Measurements from ENCODE around the gene HNRNPH2.

The HNRNPH2 gene, protein sequence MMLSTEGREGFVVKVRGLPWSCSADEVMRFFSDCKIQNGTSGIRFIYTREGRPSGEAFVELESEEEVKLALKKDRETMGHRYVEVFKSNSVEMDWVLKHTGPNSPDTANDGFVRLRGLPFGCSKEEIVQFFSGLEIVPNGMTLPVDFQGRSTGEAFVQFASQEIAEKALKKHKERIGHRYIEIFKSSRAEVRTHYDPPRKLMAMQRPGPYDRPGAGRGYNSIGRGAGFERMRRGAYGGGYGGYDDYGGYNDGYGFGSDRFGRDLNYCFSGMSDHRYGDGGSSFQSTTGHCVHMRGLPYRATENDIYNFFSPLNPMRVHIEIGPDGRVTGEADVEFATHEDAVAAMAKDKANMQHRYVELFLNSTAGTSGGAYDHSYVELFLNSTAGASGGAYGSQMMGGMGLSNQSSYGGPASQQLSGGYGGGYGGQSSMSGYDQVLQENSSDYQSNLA

DNA sequence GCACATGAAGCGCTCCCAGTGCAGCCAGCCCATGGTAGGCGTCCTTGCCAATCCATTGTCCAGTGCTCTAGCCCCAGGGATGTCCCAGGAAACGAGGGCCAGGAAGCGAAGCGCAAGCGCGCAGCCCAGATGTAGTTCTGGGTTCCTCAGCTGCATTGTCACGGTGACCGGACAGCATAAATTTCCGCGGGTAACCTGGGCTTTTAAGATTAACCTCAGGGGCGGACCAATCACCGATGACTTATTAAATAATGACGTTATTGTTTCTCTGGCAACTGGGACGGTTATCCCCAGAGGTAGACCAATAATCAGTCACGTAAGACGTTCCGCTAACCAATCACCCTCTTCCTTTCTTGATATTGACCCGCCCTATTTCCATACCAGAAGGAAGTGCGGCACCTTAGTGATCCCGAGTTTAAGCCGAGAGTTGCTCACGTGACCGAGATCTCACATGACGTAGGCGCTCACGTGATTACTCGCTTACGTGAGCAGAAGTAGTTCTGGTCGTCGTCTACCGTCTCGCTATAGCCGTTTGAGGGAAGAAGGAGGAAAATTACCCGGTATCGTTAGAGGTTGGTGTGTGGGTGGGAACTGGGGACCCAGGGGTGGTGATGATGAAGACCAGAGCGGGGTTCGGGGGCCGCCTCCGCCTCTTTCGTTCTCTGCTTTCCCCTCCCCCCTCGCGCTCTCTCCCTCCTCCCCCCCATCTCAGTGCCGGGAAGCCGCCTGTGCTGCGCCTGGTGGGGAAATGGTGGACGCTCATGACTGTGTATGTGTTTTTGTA lies at the start of gene HNRNPH2, which contains the start of gene GLA:
TSS of gene HNRNPH2 (plus strand) at position 475 of the 784 bp plus-strand sequence. CDS start 3,767 bp downstream, outside the sequence.
TSS of gene GLA (minus strand) at position 178 of the 784 bp plus-strand sequence. CDS start at position 156, 22 bp downstream.
- peak; percentile 77 to 92 for DNase-seq

DNA sequence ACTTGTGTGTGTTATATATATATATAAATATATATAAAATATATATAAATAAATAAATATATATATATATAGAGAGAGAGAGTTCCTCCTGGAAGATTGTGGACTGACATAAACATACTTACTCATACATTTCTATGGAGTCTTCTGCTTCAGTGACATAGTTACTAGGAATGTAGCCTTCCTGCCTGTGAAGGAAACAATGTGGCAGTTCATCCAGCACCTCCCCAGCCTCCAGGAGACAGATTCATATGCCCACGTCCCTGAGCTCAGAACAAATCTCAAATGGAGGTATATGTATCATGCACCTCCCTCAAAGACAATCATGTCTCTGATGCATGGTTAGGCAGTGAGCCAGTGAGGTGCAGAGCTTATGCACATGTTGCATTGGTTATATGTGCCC lies 48.1 kb upstream of the HNRNPH2 start:
- DNase-seq: no peak

DNA sequence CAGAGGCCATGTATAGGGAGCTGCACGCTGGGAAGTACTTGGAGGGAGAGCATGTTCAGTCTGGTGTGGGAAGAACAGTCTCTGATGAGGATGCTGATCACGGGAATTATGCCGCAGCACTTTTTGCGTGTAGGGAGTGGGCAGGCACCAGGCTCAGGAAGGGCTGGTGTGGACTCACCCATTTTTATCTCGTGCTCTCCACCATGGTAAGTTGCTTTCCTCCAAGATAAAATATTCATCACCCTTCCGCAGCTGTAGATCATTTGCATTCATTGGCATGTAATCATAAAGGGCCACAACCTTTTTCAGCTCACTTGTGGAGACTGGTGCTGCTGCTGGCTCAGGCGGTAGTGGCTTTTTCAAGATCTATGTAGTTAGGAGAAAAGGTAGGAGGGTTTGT lies 47.6 kb upstream of the HNRNPH2 start:
- DNase-seq: no peak

DNA sequence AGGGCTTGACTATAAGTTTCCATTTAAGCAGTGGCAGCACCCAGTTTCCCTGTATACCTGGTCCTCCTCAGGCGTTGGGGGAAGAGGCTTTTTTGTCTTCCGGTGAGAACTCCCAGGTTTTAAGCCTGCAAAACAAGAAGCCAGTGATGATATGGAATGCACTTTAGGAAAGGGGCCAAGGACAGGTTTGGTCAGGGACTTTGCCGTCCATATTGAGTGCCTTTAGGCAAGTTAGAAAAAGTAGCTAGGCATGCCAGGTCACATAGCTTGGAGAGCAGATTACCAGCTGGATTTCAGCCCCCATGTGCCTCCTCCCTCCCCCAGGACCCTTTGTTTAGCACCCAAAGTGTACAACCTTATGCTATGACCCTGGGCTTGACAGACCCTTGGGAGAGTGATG lies 45.9 kb upstream of the HNRNPH2 start:
- DNase-seq: no peak

DNA sequence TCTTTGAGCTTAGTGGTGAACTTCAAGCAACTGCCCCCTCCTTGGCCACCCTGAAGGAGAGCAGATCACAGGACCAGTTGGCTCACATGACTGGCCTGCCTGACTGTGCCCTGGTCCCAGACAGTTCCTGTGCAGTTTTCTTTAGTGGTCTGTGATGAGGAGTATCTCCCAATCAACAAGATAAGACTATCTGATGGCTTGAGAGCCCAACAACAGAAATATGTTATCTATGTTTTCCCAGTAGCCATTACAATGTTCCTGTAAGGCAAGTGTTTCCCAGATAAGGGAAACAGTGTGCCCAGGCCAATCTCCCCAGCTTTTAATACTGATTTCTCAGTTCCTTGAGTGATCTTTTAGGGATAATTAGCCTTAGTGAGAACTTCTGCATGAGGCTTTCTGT lies 45.3 kb upstream of the HNRNPH2 start:
- DNase-seq: no peak

DNA sequence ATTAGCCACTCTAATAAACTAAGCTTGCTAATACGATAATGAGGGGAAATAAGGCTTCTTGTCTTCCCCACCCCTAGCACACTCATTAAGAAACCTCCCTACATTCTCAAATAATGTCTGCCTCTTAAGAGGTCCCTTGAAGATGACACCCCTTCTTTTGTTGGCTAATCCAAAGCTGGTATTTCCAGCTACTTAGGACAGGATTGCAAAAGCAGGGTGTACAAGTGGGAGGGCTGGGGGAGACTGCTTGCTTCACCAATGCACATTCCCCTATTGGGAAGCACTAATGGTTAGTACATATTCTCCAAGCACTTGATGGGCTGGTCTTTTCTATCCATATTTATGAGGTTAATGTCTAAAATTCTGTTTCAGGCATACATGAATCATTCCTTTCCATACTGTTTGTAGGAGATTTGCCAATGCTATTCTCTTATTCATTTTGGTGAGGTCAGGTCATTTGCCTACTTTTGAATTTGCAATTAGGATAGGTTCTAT lies 42.7 kb upstream of the HNRNPH2 start:
- no peak for DNase-seq

DNA sequence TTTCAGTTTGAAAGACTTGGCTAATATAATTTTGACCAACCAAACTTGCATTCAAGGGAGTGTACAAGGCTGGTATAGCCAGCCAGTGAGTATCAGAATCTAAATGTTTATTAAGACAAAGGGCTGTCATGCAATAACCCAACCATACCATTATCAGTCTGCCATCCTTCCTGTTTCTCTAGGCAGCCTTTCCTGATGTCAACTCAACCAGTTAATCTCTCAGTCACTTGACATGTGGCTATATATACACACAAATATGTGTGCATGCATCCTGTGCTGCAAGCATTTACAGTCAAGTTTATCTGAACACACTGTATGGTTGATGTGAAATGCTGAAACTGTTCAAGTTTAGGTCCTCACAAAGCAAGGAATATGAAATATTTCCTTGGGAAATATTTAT lies 39.2 kb upstream of the HNRNPH2 start:
- no peak for DNase-seq

DNA sequence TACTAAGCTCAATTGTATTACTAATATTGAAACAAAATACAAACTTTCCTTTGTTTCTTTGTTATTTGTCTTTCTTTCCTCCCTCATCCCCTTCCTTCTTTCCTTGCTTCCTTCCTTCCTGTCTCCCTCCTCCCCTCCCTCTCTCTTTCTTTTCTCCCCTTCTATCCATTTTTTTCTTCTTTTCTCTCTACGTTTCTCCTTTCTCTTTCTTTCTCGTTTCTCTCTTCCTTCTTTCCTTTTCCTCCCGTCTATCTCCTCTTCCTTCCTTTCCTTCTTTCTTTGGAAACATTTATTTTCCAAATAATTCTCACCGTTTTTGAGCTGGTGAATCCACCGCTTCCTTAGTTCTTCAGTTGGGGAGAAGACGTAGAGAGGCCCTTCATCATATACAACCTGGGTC lies 38.3 kb upstream of the HNRNPH2 start:
- DNase-seq: no peak

DNA sequence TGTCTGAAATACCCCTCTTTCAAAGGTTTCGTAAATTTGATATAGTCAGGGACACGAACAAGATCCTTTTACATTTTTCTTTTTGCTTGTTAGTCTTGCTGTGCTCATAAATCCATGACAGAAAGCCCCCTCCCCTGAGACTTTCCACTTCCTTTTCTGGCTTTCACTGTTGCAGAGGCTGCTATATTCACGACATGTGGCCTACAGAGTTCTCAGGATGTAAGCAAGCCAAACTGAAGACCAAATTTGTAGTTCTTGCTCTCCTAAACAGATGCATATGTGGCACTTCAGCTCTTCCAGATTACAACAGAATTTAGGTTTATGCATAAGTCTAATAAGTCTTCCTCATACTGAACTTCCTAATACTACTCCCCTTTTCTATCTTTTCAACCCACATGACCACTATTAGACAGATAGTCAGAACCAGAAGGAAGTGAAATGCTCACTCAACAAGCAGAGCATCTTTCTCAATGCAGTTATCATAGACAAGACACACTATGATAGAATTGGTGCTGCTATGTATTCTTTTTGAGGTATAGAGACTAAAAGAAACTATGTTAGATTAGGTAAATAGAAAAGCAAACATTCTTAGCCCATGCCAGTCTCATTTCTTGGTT lies 37.0 kb upstream of the HNRNPH2 start:
- DNase-seq: no peak

DNA sequence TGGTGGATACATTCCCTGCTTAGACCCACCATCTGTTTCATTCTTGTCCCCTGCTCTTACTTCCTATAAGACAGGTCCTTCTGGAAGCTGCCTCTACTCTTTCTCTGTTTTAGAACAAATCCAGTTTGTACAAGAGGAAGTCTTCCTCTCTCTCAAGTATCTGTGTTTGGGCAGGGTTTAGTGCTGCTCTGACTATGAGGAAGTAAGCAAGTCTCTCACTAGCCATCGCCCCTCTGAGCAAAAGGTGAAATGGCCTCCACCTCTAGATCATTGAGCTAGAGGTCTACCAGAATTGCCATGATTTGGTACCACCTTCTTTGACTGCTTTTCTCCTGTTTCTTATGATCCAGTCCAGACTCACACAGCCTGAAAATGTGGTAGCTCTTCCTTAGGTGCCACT lies 30.5 kb upstream of the HNRNPH2 start:
- DNase-seq: no peak

DNA sequence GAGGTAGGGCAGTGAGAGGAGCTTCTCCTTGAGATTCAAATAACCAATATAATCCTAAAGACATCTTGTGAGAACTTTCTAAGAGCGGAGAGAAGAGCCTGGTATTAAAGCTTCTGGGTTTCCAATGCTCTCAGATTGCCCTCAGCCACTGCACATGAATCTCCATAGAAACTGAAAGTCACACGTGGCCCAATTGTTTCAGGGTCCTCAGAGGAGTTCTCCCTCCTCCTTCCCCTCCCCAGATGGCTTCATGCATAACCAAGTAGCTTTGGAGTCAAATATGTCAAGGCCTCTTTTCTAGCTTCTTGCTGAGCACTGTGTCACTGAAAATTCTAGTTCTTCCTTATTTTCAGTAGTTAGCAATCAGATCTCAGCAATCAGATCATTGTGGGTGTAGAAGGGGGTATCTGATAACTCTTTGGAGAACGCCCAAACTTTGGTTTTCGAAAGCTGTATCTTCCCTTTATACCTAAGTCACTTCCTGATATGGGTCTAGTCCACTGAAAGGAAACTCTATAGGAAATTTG lies 24.3 kb upstream of the HNRNPH2 start:
- DNase-seq: no peak

DNA sequence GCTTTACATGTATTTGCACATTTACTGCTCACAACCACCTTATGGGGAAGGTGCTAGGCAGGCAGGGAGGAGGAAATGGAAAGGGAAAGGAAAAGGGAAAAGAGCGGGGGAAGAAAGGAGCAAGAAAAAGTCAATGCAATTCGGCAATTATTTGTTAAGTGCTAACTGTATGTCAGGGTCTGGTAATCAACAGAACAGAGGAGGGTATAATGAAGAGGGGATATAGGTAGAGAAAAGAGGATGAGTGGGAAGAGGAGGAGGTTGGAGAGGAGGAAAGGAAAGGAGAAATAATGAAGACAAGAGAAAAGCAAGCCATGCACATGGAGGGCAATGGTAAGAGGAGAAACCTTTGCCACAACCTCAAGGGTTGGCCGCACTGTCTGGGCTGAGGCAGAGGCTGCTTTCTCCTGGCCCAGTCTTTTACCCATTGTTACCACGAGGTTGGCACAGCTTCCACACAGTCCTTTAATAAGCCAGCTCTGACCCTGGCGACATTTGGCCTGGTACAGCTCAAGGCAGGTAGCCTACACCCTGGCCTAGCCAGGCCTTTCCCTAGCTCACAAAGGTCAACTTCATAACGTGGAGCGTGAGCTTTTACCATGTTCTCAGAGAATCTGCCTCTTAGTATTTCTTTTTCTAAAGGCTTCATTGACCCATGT lies 22.9 kb upstream of the HNRNPH2 start:
- DNase-seq: no peak

DNA sequence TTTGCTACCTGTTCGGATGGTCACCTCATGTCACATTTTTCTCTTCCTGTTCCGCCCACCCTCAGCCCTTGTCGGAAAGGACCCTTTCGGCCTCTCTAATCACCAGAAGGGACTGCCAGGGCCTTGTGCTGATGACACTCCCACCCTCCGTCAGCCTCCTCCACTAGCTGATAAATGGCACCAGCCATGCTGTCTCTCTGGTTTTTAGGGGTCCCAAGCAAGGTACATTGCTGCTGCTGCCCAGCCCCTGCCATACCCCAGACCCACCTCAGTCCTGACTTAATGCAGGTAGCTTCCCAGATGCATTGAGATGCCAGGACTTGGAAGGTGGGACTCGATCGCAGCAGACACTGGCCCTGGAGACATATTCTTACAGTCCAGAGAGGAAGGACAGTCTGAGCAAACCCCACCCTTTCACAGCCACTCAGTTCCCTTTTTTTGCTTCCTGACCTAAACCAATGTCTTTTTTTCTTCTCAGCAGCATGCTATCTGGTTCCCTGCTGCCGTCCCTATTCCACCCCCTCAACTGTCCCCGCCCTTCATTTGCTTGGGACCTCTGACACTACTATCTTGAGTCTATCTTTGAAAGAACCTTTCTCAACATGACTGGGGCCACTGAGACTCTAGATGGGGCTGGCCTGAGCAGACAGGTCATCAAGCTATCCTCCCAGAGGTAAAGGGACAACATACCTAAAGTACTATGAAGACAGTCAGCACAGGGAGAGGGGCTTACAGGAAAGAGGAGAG lies 22.1 kb upstream of the HNRNPH2 start, which contains the start of gene BTK:
TSS of gene BTK (minus strand) at position 397 of the 747 bp plus-strand sequence. CDS start 10,907 bp downstream, outside the sequence.
- DNase-seq: no peak

DNA sequence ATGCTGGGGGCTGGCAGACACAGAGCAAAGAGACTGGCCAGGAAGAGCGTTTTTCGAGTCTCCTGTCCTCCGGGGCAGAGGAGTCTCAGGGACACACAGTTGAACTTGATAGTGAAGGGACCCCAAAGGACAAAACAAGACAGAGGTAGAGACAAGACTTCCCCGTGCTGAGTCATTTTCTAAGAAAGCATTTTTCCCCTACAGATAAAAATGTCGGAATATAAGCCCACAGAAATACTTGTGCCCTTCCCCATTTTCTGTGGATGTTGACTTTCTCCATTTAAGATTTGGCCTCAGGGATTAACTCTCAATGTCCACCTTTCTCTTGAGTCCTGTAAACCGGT lies 21.5 kb upstream of the HNRNPH2 start:
- DNase-seq: no peak

DNA sequence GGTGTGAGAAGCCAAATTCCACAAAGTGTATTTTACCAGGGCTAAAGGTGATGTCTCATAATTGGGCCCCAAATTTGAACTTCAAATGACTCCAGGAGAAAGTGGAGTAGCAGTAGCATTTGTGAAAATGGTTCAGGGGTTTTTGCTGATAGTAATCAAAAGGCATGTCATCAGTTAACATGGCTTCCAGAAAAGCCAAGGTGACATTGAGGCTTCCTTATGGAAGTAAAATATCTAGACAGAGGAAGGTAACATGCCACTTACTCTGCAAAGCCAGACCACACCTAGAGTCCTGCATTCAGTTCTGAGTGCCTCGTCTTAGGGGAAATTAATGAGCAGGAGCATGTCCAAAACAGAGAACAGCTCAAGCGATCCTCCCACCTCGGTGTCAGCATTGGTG lies 19.4 kb upstream of the HNRNPH2 start:
- no peak for DNase-seq

DNA sequence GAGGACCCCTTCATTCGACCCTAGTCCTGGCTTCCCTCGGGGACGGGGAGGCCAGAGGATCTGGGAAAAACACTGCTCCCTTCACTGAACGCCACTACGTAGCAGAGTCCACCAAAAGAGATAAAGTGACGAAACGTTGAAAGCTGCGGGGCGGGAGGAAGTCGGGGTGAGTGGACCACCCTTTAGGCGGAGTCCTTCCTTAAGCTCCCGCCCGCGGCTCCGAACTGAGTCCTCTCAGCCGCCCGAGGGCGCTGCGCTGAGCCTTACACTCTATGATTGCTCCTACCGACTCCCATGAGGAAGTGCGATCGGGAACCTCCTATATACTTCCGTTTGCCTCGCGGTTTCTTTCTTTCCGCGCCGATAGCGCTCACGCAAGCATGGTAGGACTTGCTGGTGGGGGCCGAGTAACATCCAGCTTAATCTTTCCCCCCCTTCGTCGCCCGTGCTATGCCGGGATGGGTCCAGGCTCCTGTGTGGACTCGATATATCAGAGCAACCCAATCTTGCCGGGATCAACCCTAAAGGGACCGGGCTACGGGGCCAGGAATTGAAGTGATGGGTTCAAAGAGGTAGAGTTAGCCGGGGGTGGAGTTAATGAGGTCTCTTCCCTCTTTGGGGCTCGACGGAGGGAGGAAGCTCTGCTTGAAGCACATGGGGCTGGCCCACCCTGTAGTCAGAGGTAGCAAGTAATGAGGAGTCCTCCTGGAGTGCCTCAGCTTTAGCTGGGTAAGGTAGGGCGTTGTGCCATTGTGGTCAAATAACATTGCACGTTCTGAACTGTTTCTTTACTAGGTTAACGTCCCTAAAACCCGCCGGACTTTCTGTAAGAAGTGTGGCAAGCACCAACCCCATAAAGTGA lies 17.1 kb upstream of the HNRNPH2 start, which contains the start of gene RPL36A:
TSS of gene RPL36A (plus strand) at position 348 of the 862 bp plus-strand sequence. CDS start at position 381, 33 bp downstream.
- DNase-seq: peak; percentile 57 to 75

DNA sequence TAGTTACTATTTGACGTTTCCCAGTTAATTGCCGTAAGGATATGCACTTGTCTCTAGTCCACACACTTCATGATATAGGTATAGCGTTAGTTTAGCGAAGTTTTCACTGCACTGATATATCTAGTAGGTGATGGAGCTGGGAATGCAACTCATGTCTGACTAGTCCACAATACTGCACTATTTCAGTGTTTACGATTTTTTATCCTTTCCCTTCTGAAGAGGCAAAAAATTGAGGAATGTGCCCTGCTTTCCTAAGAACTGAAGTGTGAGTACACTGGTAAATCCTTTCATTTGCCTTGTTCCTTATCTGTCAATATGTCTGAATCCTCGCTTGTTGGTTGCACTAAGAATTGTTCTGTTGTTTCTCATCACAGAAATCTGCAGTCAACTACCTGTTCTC lies 16.2 kb upstream of the HNRNPH2 start:
- no peak for DNase-seq

DNA sequence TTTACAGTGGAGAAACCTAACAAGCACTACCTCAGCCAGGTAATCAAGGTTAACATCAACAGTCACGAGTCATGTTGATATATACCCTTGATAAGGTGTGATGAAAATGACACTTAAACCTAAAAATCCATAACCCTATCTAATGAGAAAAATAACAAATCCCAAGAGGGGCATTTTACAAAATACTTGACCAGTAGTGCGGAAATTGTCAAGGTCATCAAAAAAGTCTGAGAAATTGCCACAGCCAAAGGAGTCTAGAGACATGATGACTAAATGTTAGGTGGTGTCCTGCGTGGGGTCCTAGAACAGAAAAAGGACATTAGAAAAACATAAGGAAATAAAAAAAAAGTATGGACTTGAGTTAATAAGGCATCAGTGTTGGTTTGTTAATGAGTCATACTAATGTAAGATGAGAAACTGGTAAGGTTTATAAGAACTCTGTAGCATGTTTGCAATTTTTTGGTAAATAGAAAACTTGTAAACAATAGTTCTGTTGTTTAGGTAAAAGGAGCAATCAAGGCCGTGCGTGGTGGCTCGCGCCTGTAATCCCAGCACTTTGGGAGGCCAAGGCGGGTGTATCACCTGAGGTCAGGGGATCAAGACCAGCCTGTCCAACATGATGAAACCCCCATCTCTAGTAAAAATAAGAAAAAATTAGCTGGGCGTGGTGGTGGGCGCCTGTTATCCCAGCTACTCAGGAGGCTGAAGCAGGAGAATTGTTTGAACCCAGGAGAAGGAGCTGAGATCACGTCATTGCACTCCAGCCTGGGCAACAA lies 14.3 kb upstream of the HNRNPH2 start:
- no peak for DNase-seq

DNA sequence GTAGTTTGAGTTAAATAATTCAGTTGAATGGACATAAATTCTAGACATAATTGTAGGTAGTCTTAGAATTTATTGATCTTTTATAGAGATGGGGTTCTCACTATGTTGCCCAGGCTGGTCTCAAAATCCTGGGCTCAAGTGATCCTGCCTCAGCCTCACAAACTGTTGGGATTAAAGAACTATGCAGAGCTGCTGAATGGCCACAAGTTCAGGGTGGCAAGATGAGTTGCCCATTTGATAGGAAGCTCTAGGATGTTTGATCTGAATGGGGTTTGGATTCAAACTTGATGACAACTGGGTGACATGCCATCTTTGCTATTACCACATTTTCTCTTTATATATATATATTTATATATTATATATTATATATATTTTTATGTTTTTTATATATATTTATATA lies 13.7 kb upstream of the HNRNPH2 start:
- no peak for DNase-seq

DNA sequence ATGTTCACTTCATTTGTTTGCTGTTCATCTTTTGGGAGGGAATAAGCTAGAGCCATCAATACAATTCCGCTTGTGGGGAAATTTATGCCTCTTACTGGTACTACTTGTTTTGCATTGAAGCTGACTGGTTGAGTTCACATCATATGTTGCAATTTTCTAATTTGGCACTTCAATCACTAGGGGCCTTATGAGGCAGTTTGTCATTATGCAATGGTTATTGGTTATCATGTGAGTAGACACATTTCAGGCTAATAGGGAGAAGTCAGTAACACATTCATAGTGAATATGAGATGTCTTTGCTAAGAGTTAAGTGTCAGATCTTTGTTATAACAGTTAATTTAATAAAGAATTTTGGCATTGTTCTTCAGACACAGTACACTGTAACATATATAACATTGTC lies 12.2 kb upstream of the HNRNPH2 start:
- no peak for DNase-seq

All from SW 1271 (cell line).